Stimulated activated naive B cell treated with anti-CD40 and anti-IgM and Interleukin-4, amounts not matched to agents 10 μg/mL and 1 μg/mL and 100 μg/mL, for 72 hours (primary cell): ENCODE results near the gene DAGLB.

Source experiments
- ATAC-seq, 2 donors: fragments of 150-1000 bp; cut with Tn5 transposase; replicated peaks; 2 replicates each; pipeline ENCODE4 v1.10.0; 2021; ENCODE audit warnings: moderate library complexity in 1 of 2
- DNase-seq: peaks from one replicate; pipeline ENCODE4 v3.0.0; 2021
- H3K27ac Mint-ChIP-seq: one replicate; pipeline ENCODE4 v1.8.0; 2022; ENCODE audit warnings: mild to moderate bottlenecking, mixed read lengths
- H3K27me3 Mint-ChIP-seq, 2 donors: one replicate each; pipeline ENCODE4 v1.8.0; 2022; ENCODE audit warnings: mixed read lengths in 2 of 2
- H3K36me3 Mint-ChIP-seq, 2 donors: one replicate each; pipeline ENCODE4 v1.8.0; 2022; ENCODE audit warnings: mixed read lengths in 2 of 2, mild to moderate bottlenecking in 1 of 2
- H3K4me1 Mint-ChIP-seq, 2 donors: one replicate each; pipeline ENCODE4 v1.8.0; 2022; ENCODE audit warnings: mixed read lengths in 2 of 2, mild to moderate bottlenecking in 1 of 2
- H3K4me3 Mint-ChIP-seq, 2 donors: one replicate each; pipeline ENCODE4 v1.8.0; 2022; ENCODE audit warnings: mild to moderate bottlenecking in 2 of 2, mixed read lengths in 2 of 2, moderate library complexity in 1 of 2
- H3K9me3 Mint-ChIP-seq, 2 donors: one replicate each; pipeline ENCODE4 v1.8.0; 2022; ENCODE audit warnings: mixed read lengths in 2 of 2, mild to moderate bottlenecking in 1 of 2

The DAGLB gene

DNA sequence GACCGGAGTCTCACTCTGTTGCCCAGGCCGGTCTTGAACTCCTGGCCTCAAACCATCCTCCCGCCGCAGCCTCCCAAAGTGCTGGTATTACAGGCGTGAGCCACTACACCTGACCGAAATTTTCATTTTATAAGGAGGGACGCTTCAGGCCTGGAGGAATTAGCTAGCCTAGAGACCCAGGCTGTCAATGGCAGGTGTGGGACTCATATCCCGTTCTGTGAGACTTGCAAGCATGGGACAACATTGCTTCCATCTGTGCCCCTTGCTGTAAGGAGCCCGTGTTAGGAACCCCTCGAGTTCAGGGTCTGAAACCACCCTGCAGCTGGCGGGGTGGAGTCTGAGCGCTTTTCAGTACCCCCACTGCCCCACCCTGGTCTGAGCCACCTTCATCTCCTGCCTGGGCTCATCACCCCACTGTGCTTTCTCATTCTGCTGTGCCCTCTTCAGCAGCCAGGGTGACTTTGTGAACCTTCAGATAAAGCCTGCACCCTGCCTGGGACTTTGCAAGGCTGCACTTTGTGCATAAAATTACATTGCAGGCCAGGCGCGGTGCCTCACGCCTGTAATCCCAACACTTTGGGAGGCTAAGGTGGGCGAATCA lies 1.3 kb upstream of the DAGLB start:
- ATAC-seq: no peak
- H3K27me3 Mint-ChIP-seq: no peaks in the 10 kb centered on the region
- peak overlapping the region; percentile 14 for H3K27ac Mint-ChIP-seq
- no peaks in the 10 kb centered on the region for H3K9me3 Mint-ChIP-seq
- H3K4me1 Mint-ChIP-seq: peaks cover 10 to 27% of the 10 kb centered on the region in 2 donors
- H3K36me3 Mint-ChIP-seq: peaks cover 11 to 19% of the 10 kb centered on the region in 2 donors
- peak overlapping the region; percentile 67 to 69 for H3K4me3 Mint-ChIP-seq
- no peak for DNase-seq

DNA sequence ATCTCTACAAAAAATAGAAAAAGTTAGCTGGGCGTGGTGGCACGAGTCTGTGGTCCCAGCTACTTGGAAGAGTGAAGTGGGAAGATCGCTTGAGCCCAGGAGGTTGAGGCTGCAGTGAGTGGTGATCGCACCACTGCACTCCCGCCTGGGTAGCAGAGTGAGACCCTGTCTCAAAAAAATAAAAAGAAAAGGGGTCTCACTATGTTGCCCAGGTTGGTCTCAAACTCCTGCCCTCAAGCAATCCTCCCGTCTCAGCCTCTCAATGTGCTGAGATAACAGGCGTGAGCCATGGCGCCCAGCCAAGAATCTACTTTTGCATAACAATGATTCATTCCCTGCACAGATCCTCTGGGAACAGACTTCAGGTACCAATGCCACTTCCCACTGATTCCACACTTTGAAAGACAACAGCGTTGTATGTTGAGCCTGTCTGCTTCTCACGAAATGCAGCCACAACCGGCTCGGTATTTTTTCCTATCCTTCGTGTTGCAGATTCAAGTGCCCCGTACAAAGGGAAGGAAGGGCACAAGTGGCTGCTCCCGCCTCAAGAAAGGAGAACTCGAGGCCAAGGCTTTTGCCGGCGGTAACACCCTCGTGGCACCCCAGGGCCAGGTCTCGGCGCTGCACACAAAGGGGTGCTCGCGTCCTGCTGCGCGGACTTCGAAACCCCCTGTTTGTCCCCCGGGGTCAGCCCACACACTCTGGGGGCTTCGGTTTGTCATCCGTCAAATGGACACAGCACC lies 745 bp downstream of the DAGLB start:
- Mint-ChIP-seq H3K9me3 (no peaks in the 10 kb centered on the region), H3K36me3 (peaks cover 22 to 31% of the 10 kb centered on the region in 2 donors), H3K27ac (peak overlapping the region; percentile 97), H3K27me3 (no peaks in the 10 kb centered on the region), H3K4me3 (peak overlapping the region; percentile 93 to 94), H3K4me1 (peaks cover 18 to 40% of the 10 kb centered on the region in 2 donors)
- peak; percentile 65 to 71 for ATAC-seq
- DNase-seq: peak; percentile 36

DNA sequence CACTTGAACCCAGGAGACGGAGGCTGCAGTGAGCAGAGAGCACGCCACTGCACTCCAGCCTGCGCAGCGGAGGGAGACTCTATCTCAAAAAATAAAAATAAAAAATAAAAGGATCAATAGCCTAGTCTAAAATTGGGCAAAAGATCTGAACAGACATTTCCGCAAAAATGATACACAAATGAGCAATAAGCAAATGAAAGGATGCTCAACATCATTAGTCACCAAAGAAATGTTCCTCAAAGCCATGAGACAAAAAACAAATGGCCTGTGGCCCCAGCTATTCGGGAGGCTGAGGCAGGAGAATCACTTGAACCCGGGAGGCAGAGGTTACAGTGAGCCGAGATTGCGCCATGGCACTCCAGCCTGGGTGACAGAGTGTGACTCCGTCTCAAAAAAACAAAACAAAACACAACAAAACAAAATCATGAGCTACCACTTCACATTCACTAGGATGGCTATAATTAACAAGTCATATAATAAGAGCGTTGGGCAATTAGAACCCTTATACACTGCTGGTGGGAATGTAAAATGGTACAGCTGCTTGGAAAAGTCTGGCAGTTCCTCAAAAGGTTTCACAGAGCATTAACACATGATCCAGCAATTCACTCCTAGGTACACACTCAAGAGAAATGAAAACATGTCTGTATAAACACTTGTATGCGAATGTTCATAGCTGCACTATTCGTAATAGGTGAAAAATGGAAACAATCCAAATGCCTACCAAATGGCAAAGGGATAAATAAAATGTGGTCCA lies 3.1 kb downstream of the DAGLB start:
- no peaks in the 10 kb centered on the region for H3K9me3 Mint-ChIP-seq
- ATAC-seq: no peak
- peaks cover 33 to 45% of the 10 kb centered on the region in 2 donors for H3K36me3 Mint-ChIP-seq

DNA sequence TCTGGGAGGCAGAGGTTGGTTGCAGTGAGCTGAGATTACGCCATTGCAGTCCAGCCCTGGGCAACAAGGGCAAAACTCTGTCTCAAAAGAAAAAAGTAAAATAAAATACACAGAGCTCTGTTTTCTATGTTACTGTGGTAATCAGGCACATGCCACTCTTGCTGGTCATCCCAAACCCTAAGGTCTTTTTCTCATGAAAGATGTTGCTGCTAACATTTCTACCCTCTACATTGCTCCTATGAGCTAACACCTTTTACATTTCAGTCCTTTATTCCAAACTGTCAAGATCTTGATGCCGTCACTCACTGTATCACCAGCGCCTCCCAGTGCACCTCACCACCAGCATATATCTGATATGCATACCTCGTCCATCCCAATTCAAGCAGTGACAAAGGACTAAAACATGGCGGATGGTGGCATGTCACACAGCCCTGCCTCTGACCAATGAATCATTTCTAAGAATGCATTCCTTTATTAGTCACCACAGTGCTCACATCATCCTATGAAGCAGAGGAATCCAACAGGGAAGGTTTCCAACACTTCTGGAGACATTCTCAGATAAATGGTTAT lies 4.3 kb downstream of the DAGLB start:
- peak overlapping the region; percentile 60 for H3K27ac Mint-ChIP-seq
- H3K4me3 Mint-ChIP-seq: no peak overlapping the region
- H3K4me1 Mint-ChIP-seq: peaks cover 29 to 60% of the 10 kb centered on the region in 2 donors
- DNase-seq (no peak), ATAC-seq (no peak)
- H3K36me3 Mint-ChIP-seq: peaks cover 33 to 50% of the 10 kb centered on the region in 2 donors
- no peaks in the 10 kb centered on the region for H3K9me3 Mint-ChIP-seq
- H3K27me3 Mint-ChIP-seq: no peaks in the 10 kb centered on the region

More for the DNA sequence above, 3.1 kb downstream of the DAGLB start:
- no peak overlapping the region for H3K4me3 Mint-ChIP-seq
- H3K4me1 Mint-ChIP-seq: peaks cover 22 to 54% of the 10 kb centered on the region in 2 donors
- peak overlapping the region; percentile 65 for H3K27ac Mint-ChIP-seq
- no peaks in the 10 kb centered on the region for H3K27me3 Mint-ChIP-seq
- DNase-seq: no peak

DNA sequence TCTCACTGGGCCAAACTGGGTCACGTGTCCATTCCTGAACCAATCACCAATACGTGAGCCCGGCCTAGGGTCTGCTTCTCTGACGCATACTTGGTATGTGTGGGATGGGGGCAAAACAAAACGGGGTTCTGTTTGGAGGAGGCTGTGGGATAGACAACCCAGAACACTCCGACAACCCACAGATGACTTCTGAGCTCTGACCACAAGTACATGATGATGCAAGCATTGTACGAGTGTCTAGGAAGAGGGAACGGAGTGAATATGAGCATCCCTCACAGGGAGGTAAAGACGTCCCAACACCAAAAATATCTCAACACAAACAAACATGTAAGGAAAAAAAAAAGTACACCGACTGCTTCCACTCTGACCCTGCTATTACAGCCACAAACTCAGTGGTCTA lies 5.6 kb downstream of the DAGLB start:
- DNase-seq (no peak), ATAC-seq (no peak)
- Mint-ChIP-seq H3K27me3 (no peaks in the 10 kb centered on the region), H3K9me3 (no peaks in the 10 kb centered on the region), H3K4me3 (no peak overlapping the region), H3K27ac (peak overlapping the region; percentile 11), H3K36me3 (peaks cover 30 to 46% of the 10 kb centered on the region in 2 donors), H3K4me1 (peaks cover 29 to 65% of the 10 kb centered on the region in 2 donors)

DNA sequence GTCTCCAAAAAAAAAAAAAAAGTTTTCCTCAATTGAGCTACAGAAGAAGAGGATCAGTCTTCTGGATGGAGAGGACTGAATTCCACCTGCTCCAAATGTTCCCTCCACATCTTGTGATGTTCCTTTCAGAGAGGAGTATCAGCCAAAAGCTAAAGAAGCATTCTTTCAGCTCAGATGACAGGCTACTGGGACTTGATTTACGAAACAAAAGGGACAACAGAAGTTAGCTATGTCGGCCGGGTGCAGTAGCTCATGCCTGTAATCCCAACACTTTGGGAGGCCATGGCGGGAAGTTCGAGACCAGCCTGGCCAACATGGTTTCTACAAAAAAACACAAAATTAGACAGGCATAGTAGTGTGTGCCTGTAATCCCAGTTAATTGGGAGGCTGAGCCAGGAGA lies 7.4 kb downstream of the DAGLB start:
- Mint-ChIP-seq H3K4me1 (peaks cover 35 to 65% of the 10 kb centered on the region in 2 donors), H3K27ac (no peak overlapping the region), H3K36me3 (peaks cover 30 to 44% of the 10 kb centered on the region in 2 donors), H3K27me3 (no peaks in the 10 kb centered on the region), H3K4me3 (peak overlapping the region in 1 of 2 donors; percentile 29), H3K9me3 (no peaks in the 10 kb centered on the region)
- ATAC-seq (no peak), DNase-seq (no peak)

DNA sequence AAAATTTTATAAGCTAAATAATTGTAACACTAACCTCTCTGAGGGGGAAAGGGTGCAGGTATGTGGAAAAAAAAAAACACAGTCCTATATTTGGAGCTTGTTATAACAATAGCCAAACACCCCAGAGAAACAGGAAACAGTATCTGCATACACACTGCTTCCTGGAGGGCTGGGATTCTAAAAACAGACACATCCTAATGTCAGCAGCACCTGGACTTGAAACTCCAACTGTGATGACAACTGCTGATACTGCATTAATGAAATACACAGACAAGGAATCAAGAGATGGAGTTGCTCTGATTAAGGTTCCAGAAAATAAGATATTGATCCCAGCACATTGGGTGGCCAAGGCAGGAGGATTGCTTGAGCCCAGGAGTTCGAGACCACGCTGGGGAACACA lies 9.3 kb downstream of the DAGLB start:
- ATAC-seq: no peak
- Mint-ChIP-seq H3K4me3 (no peak overlapping the region), H3K27ac (no peak overlapping the region), H3K4me1 (peaks cover 32 to 58% of the 10 kb centered on the region in 2 donors), H3K36me3 (peaks cover 26 to 42% of the 10 kb centered on the region in 2 donors), H3K27me3 (no peaks in the 10 kb centered on the region), H3K9me3 (no peaks in the 10 kb centered on the region)
- no peak for DNase-seq

DNA sequence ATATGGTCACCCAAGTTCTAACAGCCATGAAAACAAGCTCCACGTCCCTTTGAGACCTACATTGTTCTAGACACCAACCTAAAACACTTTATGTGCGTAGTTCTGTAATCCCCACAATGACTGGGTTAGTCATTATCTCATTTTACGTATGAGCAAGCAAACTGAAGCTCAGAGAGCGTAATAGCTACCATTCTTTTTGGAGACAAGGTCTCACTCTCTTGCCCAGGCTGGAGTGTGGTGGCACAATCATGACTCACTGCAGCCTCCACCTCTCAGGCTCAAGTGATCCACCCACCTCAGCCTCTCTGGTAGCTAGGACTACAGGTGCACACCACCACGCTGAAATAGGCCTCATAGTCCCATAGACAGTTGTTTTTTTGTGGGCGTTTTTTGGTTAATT lies 10.5 kb downstream of the DAGLB start:
- DNase-seq: no peak
- Mint-ChIP-seq H3K27ac (no peak overlapping the region), H3K4me1 (peaks cover 28 to 52% of the 10 kb centered on the region in 2 donors), H3K4me3 (no peak overlapping the region), H3K9me3 (no peaks in the 10 kb centered on the region), H3K36me3 (peaks cover 22 to 36% of the 10 kb centered on the region in 2 donors), H3K27me3 (no peaks in the 10 kb centered on the region)
- ATAC-seq: no peak

DNA sequence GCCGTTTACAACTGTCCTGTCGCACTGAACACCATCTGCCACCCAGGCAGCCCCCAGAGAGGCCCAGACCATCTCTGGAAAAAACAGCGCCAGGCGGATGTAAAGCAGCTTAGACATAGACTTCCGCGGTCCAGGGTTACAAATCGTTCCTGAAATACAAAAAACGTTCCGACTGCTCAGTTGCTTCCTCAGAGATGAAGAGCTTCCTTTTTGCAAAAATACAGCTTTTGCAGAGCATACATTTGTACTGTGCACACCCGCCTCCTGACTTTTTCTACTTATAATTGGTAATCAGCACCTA lies 11.4 kb downstream of the DAGLB start:
- H3K36me3 Mint-ChIP-seq: peaks cover 20 to 28% of the 10 kb centered on the region in 2 donors
- peaks cover 26 to 46% of the 10 kb centered on the region in 2 donors for H3K4me1 Mint-ChIP-seq
- H3K9me3 Mint-ChIP-seq: no peaks in the 10 kb centered on the region
- H3K4me3 Mint-ChIP-seq: peak overlapping the region; percentile 66 to 76
- ATAC-seq (peak; percentile 77 to 80), DNase-seq (peak; percentile 31)
- no peaks in the 10 kb centered on the region for H3K27me3 Mint-ChIP-seq
- H3K27ac Mint-ChIP-seq: peak overlapping the region; percentile 78

DNA sequence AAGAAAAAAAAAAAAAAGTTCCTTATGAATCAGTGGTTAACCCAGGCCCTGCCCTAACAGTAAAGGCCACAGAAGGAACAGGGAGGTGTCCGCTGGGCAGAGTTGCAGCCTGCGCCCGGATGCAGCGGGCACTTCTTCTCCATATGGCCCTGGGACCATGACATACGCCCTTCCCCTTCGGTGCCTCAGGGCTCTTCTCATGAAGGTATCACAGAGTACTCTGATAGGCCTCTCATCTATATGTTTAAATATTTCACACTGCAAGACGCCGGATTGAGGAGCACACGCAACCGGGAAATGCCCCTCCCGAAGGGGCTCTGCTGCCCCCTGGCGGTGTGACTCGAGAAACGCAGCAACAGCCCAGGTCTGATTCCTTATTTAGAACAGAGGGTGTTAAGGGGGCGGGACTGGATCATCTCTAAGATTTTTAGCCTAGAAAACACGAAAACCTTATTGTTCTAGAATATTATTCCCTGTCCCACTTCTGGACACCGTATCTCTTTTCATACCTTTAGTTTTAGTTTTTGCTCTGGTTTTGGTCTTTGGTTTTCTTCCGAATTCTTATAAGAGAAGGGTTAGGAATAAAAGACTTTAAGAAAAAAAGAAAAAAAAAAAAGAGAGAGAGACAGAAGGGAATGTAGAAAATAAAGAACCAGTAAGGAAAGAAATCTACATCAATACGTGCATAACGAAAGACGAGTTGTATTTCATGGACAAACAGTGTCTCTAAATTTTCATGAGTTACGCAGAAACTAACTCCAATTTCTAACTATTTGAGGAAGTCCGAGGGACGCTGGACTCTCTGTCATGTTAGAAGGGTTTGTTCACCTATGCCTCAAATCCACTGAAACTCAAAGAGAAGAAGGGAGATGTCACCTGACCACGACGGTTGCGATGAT lies 12.0 kb downstream of the DAGLB start:
- H3K27me3 Mint-ChIP-seq: no peaks in the 10 kb centered on the region
- ATAC-seq (peak; percentile 90 to 91), DNase-seq (peak; percentile 77)
- H3K9me3 Mint-ChIP-seq: no peaks in the 10 kb centered on the region
- peaks cover 24 to 30% of the 10 kb centered on the region in 2 donors for H3K36me3 Mint-ChIP-seq
- H3K4me1 Mint-ChIP-seq: peaks cover 24 to 41% of the 10 kb centered on the region in 2 donors
- H3K4me3 Mint-ChIP-seq: peak overlapping the region; percentile 66 to 76
- peak overlapping the region; percentile 78 for H3K27ac Mint-ChIP-seq

DNA sequence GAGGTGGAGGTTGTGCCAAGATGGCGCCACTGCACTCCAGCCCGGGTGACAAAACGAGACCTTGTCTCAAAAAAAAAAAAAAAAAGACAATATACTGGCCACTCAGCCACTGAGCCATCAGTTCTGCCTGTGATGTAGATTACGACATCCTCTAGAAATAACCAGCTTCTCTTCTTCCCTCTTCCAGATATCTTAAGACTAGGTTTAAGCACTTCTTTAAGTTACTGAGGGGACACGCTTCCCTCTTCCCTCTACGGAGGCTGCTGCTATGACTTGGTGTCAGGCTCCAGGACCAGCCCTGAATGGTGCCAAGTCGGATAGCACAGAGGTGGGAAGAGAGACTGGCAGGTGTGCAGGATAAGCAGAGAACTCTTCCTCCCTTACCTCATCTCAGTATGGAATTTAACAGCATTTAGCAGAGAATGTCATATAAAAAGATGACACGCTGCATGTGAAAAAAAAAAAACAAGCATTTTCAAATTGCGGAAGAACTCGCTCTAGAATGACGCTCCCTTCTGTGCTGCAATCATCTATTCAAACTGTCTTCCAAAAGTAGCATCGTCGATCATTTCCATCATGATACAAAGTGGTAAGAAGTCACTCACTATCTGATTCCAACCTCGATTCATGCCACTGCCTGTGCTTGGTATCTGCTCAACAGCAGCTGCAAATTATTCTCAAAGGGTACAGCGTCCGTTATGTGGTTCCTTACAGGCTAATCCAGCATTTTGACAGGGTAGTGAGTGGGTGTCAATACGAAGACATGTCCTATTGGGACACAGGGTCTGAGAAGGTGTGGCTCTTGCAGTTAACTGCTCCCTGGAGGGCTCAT lies 13.8 kb downstream of the DAGLB start:
- DNase-seq: no peak
- Mint-ChIP-seq H3K27ac (no peak overlapping the region), H3K9me3 (no peaks in the 10 kb centered on the region), H3K36me3 (peaks cover 19 to 25% of the 10 kb centered on the region in 2 donors), H3K4me3 (no peak overlapping the region), H3K27me3 (no peaks in the 10 kb centered on the region), H3K4me1 (peaks cover 17 to 29% of the 10 kb centered on the region in 2 donors)
- no peak for ATAC-seq

DNA sequence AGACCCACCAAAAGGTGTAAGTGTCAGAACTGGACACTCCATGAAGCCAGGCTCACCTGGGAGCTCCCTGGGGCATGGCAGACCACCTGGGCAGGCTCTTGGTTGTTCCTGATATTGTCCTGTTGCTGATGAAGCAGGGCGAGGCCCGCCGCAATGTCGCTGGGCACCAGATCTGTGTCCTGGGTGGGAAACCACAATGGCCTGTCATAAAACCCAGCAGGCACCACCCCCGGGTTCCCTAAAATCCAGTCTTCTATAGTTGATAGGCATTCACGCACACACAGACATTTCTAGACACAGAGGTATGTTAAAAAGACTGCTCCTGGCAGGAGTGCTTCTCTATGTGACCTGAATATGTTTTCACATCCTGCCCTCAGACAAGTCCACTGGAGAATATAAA lies 15.0 kb downstream of the DAGLB start:
- no peaks in the 10 kb centered on the region for H3K27me3 Mint-ChIP-seq
- H3K4me3 Mint-ChIP-seq: no peak overlapping the region
- peaks cover 12 to 23% of the 10 kb centered on the region in 2 donors for H3K4me1 Mint-ChIP-seq
- no peaks in the 10 kb centered on the region for H3K9me3 Mint-ChIP-seq
- no peak for DNase-seq
- peaks cover 19 to 29% of the 10 kb centered on the region in 2 donors for H3K36me3 Mint-ChIP-seq
- no peak for ATAC-seq
- no peak overlapping the region for H3K27ac Mint-ChIP-seq

DNA sequence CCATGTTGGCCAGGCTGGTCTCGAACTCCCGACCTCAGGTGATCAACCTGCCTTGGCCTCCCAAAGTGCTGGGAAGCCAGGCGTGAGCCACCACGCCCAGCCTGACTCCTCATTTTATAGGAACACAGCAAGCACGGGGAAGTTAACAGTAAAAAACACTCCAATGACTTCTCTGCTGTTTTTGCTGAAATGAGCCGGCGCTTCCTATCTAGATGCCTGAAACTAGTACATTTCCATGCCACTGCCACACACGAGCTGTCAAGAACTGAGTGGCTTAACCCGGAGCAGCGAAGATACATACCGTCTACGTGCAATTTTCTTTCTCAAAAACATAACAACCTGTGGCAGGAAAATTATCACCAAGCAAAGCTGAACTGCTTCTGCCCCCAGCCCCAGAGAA lies 16.8 kb downstream of the DAGLB start:
- Mint-ChIP-seq H3K36me3 (peaks cover 24 to 29% of the 10 kb centered on the region in 2 donors), H3K9me3 (no peaks in the 10 kb centered on the region), H3K4me3 (no peak overlapping the region), H3K4me1 (peaks cover 5 to 9% of the 10 kb centered on the region in 2 donors), H3K27me3 (no peaks in the 10 kb centered on the region), H3K27ac (no peak overlapping the region)
- ATAC-seq (no peak), DNase-seq (no peak)
